ENCODE measurements around the gene CLUH.

Gene CLUH

DNA sequence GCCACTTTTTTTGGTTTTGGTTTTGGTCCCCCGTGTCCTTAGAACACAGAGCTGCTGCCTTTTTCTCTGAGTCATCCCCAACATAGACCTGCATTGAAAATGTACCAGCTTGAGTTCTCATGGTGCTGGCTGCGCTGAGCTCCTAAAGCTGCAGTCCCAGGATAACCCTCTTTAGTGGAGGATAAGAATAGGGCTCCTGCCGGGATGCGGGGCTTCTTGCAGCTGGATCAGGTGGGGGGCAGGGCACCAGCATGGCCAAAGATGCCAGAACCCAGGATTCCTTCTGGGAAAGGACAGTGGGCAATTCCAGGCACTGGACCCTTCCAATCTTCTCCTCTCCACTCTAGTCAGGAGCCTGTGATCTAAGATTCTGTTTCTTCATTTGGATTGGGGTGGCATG, 8.3 kb upstream of the CLUH start:
- DNase-seq, result no peak

DNA sequence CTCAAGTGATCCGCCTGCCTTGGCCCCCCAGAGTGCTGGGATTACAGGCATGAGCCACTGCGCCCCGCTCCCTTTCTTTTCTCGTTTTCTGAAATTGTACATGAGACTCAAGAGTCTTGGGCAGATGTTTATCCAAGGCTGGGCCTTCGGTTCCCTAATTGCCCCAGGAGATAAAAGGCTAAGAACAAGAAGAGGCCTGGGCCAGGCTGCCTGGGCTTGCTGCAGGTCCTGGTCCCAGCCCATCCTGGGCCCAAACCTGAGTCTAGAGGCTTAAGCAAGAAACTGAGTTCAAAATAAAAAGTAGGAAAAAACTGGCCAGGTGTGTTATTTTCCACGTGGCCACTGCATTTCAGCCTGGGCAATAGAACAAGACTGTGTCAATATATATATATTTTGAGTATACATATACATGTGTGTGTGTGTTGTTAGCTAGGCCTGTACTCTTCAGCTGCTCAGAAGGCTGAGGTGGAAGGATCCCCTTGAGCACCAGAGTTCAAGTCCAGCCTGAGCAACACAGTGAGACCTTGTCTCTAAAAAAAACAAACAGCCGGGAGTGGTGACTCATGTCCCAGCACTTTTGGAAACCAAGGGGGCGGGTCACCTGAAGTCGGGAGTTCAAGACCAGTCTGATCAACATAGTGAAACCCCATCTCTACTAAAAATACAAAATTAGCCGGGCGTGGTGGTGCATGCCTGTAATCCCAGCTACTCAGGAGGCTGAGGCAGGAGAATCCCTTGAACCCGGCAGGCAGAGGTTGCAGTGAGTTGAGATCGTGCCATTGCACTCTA, 6.8 kb upstream of the CLUH start:
- DNase-seq, result no peak

DNA sequence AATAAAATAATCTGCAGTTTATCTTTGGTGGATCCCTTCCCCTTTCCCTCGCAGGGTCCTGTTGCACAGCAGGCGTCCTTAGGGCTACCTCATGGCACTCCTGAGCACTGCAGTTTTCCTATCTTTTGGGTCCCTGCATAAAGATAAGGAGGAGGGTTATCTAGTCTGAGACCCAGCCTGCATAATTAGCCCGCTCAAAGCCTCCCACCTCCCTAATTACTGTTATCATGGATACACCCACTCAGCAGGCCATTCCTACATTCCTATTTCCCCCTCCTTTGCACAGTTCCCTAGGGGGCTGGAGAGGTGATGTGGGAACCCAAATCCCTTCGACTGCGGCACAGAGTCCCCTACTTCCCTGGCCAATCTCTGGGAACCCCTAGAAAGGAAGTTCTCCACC, 5.1 kb upstream of the CLUH start:
- no peak for DNase-seq

DNA sequence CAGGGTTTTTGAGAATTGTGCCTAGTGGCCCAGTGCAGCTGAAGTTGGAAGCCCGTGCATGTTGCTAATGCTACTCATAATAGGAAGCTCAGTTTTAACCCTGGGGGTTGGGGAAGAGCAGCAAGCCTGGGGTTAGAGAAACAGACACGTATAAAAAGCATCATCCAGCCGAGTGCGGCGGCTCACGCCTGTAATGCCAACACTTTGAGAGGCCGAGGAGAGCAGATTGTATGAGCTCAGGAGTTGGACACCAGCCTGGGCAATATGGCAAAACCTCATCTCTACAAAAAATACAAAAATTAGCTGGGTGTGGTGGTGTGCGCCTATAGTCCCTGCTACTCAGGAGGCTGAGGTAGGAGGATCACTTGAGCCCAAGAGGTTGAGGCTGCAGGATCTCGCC, 2.3 kb upstream of the CLUH start:
- DNase-seq, result no peak

DNA sequence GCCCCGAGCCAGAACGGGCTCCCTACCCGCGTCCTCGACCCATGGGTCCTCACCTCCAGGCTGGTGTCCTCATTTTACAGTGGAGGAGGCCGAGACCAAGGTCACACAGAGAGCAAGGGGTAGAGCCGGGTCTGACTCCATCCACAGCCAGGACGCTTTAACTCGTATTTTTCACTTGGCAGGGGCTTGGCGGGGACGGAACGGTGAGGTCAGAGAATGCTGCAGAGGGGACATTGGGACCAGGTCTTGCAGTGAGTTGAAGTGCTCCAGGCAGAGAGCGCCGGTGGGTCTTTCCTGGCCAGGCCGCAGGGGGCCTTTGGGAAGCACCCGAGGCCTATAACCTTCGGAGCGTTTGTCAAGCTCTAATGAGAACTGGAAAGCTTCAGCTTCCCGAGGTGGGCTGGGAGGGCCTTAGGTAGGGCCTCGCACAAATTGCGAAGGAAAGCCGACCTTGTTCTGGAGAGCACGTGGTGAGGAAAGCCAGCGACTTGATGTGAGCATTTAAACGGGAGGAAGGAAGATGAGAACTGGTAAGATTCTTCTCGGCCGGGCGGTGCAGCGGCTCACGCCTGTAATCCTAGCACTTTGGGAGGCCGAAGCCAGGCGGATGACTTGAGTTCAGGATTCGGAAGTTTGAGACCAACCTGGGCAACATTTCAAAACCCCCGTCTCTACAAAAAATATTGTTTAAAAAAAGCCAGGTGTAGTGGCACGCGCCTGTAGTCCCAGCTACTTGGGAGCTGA, 908 bp upstream of the CLUH start:
- no peak for DNase-seq

DNA sequence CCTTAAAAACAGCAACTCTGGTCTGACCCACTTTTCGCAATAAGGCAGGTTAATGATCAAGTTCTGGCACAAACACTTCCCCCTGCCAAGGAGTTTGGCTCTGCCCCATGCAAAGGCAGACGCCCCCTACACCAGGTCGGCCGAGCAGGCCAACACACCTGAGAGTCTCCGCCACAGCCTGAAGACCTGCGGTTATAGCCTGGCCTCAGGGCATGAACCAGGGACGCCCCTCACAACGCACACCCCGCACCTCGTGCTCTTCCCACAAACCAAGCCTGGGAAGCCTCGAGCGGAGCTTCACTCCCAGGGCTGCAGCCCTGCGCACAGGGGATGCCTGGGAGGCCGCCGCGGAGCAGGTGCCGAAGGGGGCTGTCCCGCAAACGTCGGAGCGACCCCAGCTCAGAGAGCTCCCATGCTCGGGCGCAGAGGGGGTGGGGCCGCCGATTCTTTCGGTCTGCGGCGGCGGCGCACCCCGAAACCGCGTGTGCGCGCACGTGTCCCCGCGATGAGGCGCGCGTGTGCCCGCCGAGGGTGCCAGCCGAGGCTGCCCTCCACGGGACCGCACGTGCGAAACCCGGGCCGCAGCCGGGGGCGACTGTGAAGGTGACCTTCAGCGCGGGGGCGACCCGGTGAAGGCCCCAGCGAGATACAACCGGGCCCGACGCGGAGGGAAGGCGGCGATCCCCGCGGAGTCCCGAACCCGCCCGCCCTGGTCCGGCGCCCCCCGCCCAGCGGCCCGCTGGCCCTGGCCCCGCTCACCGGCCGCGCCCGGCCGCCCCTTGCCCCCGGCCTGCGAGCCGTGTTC, 559 bp downstream of the CLUH start:
- peak; percentile 59 for DNase-seq

DNA sequence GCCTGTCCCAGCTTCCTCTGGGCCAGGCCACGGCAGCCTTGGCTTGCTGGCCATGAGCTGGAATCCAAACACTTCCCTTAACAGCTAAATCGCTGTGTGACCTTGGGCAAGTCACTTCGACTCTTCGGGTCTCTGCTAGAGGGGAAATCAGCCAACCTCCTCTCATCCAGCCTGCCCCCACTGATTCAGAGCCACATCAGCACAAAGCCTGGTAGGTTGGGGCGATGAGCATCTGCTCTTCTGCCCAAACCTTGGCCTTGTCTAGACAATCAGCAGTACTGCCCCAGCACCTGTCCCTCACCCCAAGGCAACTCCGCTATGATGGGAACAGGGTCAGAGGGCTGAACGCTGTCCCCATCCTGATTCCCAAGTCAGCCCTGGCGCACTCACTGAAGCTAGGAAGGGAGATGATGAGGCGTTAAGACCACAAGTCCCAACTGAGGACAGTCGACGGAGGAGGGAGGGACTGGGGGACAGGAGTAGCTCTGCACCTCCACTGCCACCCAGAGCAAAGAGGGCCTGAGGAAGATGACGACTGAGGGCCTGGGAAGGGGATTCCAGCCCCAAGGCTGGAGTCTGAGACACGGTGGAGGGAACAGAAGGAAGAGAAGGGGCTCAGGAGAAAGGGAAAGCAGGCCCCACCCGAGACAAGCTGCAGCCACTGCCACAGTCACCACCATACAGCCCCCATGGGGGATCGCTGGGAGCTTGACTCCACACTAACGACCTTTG, 1.3 kb downstream of the CLUH start:
- no peak for DNase-seq

DNA sequence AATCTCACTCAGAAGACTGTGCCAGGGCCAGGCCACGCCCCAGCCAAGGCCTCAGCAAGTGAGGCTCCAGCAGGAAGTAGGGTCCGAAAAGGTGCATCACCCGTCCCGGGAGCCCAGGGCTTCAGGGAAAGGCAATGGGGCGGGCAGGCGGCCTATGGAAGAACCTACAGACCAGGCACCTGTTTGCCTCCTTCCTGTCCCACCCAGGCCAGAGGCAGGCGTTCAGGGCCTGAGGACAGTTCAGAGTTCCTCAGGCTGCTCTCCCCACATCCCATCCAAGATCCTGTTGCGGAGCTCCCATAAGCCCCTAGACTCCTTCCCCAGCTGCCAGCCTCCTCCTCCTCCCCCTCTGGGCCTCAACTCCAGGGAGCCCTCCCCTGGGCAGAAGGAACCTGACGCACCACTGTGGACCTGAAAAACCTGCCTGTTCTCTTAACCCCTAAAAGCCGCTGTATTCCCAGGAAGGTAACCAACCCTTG, 2.3 kb downstream of the CLUH start:
- no peak for DNase-seq

DNA sequence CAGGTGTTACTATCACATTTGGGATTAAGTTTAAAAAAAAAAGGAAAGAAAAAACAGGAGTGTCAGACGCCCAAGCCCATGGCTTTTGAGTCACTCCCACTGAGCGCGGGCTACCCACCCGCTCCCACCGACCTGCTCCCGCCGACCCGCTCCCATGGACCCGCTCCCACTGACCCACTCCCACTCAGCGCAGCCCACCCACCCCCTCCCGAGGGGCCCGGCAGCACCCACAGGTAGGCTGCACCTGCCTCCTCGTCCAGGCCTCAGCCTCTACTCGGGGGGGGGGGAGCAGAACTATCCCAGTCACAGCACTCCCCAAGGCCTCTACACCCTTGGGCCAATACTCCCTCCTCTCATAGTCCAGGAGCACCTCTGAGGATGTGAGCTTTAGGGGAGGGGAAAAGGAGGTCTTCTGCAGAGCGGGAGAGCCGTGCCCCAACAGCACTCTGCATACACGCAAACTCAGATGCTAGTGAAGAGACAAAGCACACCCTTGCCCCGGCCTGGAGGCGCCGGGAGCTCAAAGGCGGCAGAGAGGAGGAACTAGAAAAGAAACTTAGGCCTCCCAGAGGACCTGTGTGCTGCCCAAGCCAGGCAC, 2.9 kb downstream of the CLUH start:
- no peak for DNase-seq

DNA sequence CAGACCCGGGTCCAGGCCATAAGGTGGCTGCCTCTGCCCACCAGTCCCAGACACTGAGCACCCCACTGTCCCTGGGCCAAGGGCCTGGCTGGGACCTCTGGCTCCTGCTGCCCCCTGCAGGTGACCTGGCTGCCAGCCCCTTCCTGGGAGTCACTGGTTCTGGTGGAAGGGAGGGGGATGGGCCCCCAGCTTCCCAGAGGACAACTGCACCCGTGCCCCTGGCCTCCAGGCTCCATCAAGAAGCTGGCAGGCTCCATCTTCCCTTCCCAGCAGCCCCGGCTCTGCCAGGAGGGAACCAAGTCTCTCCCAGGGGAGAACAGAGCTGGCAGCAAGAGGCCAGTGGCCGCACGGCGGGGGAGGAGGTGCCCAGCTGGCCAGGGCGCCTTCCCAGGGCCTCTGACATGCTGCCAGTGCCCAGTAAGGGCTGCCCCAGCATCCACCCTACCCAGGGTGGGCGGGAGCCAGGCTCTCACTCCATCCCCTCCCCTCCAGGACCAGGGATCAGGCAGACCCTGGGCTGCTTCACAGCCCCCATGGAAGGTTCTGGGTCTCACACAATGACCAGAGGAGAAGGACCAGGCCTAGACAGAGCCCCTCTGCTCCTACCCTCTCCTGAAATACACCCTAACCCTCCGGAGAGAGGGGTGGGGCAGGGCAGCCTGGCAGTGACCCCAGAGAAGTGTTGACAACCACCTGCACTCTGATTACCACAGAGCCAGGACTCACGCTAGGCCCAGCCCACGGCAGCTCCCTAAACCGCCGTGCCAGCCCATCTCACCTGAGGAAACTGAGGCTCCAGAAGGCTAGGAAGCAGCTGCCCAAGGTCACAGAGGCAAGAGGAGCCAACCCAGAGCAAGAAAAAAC, 3.6 kb downstream of the CLUH start:
- no peak for DNase-seq

DNA sequence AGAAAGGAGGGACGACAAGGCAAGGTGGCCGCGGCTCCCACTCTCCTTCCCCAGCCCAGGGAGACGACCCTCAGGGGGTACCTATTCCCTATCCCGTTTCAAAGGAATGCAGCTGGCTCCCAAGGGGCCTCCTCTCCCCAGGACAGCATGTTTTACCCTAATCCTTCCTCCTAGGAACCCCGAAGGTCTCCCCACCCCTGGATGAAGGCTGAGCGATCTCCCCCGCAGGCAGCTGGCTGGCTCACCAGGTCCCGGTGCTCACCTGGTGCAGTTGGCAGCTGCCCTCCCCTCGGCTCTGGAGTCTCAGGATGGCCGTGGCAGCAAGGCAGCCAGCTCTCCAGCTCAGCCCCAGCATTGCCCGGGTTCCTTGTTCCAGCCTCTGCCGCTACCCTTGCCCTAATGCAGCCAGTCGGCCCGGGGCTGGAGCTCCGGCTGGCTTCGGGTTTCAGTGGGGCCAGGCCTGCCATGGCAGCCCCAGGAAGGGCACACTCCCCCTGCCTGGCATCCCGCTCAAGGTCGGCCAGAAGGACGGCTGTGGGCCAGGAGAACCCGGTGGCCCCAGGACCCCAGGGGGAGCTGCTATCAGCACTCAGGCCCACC, 4.6 kb downstream of the CLUH start:
- no peak for DNase-seq

DNA sequence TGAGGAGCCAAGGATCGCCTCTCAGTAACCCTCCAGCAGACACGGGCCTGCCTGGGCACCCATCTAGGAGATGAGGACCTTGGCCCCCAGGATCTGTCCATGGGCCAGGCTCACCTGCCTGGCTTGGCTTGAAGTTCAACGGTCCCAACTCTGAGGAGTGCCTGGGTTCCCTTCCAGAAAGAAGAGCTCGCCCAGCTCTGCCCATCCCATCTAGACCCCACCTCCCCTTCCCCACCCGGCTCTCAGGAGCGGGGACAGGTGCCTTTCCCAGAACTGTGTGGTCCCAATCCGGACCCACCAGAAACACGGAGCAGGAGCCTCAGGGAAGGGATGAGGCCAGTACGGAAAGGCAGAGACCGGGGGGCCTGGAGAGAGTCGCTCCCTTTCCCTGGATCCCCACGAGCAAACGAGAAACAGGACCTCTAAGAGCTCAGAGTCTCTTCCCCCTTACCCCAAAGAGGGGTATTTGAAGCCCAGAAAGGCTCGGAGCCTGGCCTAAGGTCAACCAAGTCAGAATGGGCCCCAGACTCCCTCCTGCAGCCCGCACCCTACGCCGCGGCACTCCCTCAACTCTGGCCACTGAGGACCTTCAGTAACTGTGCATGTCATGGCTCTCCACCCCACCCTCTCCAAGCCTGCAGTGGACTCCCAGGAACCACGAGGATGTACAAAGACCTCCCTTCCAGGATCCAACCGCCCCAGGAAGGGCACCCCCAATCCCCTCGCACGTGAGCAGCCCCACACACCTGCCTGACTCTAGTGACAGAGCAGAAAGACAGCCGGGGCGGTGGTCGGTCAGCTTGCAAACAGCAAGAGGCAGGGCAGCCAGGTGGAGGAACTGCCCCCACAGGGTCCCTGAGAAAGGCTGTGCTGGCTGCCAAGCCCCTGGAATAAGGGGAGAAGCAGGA, 5.4 kb downstream of the CLUH start:
- DNase-seq, result no peak

DNA sequence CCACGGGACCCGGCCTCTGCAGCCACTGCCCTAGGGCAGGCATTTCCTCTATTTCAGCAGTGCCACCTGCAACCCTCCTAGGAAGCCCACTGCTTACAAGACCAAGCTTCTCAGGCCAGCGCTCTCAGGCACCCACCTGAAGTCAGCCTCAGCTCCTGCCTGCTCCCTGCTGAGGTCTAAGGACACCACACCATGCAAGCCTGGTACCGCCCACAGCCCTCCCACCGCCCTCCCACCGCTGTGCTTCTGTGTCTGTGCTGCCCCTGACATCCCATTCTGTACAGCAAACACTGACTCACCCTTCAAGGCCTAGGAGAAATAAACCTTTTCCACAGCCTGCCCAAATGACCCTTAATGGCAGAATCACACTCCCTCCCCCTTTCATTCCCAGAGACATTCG, 6.3 kb downstream of the CLUH start:
- DNase-seq, result no peak

DNA sequence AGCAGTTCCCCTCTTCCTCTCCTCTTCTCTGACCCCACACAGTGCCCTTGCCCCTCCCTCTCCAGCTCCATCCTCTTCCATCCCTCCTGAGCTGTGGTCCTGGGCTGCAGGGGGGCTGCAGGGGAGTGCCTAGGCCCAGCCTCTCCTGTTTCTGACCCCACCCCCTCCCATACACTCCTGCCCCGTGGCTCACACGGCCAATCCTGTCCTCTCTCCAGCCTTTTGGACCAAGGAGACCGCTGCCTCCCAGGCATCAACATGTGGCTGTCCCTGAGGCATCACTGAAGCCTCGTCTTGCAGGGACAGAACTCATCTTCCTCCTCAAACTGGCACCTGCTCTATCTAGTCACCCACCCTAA, 6.7 kb downstream of the CLUH start:
- DNase-seq, result no peak

DNA sequence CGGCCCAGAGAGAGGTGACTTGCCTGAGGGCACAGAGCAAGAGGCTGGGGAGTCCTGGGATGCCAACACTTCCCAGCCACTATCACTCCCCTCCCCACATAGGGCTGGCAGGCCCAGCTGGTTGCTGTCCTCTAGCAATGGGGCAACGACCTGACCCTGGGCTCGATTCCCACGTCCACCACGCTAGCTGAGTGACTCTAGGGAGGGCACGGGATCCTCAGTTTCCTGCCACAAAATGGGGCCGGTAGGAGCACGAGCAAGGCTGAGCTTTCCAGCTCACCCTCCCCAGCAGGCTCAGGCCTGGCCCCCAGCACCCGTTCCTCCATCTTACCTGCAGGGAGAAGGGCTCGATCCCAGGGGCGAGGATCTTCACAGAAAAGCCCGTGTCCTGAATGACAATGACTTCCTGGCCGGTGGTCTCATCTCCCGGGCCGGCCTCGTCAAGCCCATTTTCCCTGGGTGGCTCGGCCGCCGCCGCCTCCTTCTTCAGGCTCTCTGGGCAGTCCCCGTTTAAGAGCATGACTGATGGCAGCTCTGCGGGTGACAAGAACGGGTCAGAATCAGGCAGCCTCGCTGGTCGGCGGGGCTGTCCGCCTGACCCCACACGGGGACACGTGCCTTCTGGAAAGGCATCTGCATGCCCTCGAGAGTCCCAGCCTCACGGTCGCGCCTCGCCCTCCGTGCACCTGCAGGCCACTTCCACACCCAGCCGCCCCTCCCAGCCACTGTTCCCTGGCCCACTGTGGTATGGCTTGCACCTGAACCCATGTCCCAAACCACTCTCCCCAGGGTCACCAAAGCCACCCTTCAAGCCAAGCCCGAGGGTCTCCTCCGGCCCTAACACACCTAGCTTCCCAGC, 7.3 kb downstream of the CLUH start:
- no peak for DNase-seq

DNA sequence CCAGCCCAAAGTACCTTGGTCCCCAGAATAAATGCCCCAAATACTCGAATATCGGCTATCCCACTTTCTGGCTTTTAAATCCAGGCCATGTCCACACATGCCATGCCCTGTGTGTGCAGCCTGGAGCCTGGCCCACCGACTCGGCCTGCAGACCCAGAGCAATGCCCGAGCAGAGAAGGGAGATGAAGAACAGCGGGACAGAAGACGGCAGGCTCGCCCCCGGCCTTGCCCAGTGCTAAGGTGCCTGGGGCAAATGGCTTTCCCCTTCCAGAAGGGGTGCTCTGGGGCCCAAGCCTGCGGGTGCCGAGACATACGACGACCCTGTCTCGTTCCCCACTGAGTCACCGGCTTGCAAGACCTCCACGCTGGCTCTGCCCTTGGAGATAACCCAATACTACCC, 8.0 kb downstream of the CLUH start:
- no peak for DNase-seq

DNA sequence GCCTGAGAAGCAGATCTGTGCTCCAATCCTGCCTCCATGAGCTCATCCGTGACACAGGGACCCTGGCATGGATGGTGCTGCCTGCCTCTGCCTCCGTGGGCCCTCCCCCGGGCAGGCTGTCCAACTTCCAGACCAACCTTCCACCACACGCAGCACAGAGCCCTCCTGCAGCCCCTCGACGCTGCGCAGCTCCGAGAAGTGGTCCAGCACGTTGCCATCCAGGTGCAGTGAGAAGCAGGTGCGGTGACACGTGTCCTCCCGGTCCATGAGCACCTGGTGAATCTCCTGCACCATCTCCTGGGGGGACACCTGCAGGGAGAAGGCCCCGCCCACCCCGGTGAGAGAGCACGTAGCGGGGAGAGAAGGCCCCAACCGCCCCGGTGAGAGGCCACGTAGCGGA, 8.4 kb downstream of the CLUH start:
- DNase-seq, result no peak

DNA sequence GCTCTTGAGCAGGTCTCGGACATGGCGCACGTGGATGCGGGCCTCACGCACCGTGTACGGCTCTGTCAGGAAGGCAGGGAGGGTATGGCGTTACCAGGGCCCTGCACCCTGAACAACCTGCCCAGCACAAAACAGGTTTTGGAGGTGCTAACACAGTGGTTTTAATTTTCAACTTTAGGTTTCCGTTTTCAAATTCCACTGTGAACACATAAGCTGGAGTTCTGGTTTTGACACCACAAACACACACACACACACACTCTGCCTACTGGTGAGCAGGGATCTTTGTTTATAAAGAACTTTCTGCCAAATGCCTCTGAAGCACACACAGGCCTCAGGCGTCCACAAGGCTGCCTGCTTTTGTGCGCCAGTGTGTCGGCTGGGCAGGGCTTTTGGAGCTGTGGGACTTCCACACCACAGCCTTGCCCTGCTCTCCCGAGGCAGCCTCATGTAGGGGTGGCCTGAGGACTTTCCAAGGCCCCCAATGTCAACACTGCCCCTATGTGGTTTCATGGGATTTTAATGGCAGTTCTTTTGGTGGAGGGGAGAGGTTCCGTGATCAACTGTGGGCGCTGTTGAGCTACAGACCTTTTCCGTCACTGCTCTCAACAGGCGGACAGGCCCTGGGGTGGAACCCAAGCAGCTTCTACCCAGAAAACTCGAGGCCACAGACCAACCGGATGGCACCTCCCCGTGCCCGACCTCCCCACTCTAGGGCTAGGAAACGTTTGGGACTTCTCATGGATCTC, 9.4 kb downstream of the CLUH start:
- DNase-seq, result no peak
